ENCODE data around the gene GNRH2. TPM values are rescaled to one million over a fixed set of nuclear protein-coding genes. Genes with fewer than 3 reads are reported as not detected.
"Not testable (repeated sequence)": the region's sequence is repeated elsewhere in the genome, so short reads cannot be mapped to it uniquely, and the experiment has no call there.

GNRH2 gene, protein sequence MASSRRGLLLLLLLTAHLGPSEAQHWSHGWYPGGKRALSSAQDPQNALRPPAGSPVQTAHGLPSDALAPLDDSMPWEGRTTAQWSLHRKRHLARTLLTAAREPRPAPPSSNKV
- not detected for total RNA-seq

DNA sequence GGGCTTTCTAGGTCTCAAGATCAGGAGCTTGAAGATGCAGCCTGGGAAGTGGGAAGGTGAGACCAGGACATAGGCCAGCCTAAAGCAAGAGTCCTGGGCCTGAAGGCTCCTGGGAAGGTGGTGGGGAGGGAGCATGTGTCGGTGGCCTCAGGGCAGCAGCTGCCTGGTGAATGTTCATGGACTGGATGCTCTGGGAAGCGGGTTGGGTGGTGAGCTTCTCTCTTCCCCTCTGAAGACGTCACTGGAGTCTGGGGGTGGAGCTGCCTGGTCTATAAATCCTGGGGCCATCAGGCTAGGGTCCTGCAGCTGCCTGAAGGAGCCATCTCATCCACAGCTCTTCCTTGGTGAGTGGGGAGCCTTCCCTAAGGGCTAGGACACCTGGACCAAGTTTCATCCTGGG lies at the start of gene GNRH2:
Gene GNRH2 (plus strand): TSS at position 301 of the 400 bp plus-strand sequence. CDS start 793 bp downstream, outside the sequence.
- no peak for DNase-seq

DNA sequence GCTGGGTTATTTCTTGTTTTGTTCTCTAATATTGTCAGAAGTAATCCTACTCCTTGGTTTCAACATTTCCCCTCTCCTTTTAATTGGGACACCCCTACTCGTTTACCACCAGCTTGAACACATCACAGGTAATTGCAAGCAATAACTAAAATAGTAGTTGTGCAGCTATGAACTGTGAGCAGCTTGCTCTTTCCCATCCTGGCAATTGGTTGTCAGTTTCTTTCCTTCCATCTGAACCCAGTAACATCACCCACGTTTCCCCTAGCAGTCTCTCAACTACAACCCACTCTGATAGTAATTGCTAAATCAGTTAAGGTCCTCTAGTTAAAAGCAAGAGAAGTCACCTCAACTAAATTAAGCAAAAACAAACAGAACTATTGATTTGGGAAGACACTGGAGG lies 47.6 kb upstream of the GNRH2 start:
- DNase-seq = no peak

DNA sequence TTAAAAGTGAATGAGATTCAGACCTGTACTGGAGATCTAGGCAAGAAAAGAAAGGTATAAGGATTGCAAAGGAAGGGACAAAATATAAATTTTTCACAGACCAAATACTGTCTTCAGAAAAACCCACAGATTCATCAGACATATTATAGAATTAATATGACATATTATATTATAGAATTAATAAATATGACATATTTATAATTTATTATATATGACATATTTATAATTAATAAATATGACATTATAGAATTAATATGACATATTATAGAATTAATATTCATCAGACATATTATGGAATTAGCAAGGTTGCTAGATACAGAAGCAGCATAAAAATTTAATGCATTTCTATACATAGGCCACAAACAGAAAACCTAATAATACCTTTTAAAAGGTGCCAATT lies 44.7 kb upstream of the GNRH2 start:
- no peak for DNase-seq

DNA sequence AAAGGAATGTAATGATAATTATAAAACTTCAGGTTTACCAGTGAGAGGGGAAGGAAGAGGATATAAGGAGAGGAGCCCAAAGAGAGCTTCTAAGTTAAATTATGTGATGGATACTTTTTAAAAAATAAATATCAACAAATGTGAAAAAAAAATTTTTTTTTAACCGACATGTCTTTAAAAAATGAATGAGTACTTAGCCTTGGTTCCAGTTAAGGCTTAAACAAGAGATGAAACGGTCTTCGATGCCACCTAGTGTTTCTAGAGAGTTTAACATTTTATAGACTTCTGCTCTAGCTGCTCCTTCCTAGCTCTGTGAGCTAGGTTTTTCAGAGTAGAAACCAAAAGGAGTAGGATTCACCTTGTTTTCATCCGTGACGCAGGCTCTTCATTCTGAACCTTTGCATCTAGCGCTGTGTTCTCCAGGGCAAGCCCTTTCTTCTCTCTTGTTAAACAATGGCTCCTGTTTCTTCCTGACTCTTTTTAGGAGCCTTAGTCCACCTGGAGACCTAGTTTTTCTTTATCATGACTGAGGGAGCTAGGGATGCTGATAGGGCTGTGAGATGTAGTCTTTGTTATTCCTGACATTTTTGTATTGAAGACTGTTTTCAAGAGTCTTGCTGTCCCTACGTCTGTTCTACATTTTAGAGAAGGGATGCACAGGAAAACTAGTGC lies 42.4 kb upstream of the GNRH2 start:
- peak; percentile 26 for DNase-seq

DNA sequence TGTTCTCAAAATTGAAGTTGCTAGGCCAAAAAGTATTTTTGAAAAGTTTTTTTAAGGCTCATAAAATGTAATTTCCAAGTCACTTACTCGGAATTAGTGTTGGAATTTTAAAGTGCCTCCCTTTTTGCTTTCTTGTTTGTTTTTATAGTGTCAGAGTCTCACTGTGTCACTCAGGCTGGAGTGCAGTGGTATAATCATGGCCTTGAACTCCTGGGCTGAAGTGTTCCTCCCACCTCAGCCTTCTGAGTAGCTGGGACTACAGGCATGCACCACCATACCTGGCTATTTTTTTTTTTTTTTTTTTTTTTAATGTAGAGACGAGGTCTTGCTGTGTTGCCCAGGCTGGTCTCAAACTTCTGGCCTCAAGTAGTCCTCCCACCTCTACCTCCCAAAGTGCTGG lies 40.0 kb upstream of the GNRH2 start:
- no peak for DNase-seq

DNA sequence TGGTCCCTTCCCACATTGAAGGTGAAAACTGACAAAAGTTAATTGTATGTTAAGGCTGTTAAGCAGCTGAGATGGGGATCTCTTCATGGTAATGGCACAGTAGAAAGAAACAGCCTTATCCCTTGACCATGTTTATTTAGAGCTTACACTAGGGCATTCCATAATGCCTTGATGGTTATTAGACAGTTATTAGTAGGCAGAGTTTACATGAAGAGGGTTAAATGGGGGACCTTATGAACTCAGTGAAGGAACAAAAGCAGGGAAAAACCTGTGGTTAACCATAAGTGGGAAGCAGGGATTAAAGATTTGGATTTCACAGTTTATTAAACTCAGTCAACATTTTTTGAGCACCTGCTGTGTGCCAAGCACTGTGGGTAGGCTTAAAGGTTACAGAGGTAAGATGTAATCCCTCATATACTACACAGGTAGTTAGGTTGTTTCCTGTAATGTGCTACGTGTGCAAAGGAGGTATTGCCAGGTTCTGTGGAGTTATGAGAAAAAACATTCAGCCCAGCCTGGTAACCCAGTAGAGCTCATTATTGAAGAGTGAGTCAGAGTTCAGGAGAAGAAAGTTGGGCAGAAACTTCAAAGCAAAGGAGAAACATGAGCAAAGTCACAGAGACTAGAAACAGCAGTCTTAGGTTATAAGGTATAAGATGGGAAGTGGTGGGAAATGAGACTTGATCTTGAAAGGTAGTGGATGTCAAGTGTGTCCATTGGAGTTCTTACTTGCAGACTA lies 32.3 kb upstream of the GNRH2 start:
- no peak for DNase-seq

DNA sequence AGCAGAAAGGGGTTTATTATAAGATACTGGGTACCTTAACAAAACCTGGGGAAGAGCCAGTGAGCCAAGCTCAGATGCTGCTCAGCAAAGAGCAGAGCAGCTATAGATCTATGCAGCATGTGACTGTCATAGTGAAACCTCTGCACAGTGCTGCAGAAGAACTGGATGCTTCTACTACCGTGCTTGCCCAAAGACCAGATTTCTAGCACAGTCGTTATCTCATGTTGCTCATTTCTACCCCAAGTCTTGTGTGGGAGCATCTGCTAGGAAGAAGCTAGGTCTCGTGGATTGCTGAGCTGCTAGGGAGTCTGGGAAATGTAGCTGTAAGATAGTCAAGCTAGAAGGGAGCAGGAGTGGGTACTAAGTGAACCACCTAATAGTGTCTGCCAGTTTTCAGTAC lies 31.7 kb upstream of the GNRH2 start:
- no peak for DNase-seq

DNA sequence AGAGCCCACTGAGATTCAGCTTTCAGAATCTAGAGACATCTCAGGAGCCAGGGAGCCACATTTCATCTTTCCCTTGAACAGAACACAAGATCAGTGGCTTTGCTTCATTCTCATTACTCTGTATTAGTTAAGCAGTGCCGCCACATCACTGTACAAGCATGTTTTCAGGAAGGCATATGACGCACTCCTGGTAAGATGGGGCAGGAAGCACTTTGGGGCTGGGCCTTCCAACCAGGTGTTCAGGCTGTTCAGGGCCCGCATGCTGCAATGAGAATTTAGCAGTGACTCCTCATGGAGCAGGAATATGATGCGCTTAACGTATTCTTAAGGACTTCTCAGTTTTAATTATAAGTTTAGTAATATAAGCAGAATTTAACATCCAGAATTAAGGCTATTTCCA lies 29.7 kb upstream of the GNRH2 start:
- DNase-seq = no peak

DNA sequence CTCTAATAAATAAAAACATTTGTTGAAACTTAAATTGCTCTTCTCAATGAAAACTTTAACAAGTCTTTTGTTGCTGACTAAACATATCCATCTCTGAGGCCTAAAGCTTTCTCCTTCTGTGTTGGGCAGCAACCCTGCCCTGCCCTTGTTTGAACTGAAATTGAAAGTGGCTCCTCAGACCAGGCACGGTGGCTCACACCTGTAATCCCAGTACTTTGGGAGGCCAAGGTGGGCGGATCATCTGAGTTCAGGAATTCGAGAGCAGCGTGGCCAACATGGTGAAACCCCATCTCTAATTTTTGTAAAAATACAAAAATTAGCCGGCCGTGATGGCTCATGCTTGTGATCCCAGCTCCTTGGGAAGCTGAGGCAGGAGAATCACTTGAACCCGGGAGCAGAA lies 29.2 kb upstream of the GNRH2 start:
- DNase-seq = no peak

DNA sequence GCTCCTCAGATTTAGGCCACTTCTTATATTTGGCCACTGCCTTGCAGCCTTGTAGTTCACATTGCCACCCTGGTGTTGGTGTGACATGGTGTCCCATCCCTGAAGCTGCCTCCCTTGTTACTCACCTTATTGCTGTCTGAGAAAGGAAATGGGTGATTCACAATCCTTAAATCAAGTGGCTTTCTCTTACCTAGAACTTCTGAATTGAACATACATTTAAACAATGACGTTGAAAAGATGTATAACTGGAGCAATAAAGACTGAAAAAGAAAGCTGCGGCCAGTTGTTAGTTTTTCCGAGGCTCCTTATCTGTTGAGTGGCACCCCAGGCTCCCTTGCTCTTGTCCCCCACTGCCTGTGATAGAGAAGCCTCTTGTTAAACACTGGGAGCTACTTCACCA lies 28.8 kb upstream of the GNRH2 start:
- DNase-seq = no peak

DNA sequence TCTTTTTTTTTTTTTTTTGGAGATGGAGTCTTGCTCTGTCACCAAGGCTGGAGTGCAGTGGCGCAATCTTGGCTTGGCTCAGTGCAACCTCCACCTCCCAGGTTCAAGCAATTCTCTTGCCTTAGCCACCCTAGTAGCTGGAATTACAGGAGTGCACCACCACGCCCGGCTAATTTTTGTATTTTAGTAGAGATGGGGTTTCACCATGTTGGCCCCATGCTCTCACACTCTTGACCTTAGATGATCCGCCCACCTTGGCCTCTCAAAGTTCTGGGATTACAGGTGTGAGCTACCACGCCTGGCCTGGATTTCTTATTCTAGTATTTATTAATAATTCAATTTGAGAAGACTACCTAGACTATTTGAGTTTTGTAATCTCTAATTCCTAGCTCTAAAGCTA lies 28.1 kb upstream of the GNRH2 start:
- not testable (repeated sequence) for DNase-seq

DNA sequence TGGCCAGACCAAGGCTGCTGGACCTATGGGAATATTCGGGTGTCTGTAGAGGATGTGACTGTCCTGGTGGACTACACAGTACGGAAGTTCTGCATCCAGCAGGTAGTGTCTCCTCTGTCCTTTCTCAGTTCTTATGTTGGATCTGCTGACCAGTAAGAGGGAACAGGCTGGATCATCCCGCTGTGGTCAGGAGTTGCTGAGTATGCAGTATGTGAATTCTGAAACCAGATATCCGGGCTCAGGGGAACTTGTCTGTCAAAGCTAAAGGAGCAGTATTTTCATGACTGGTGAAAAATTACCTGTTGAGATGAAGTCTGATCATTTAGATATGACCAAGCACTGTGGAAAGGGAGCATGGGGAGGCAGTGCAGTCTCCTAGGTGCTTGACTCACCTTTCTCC lies 22.1 kb upstream of the GNRH2 start:
- no peak for DNase-seq

DNA sequence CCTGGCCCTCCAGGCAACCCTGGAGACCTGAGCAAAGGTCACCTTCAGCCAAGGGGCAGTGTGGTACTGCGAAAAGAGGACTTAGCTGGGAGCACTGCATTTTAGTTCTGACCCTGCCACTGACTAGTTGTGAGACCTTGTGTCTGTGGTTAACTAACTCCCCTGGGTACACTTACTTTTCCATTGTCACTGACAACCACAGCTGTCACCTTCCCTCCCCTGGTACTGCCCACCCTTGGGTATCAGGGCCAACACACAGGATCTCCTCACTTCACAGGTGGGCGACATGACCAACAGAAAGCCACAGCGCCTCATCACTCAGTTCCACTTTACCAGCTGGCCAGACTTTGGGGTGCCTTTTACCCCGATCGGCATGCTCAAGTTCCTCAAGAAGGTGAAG lies 21.6 kb upstream of the GNRH2 start:
- DNase-seq = no peak

DNA sequence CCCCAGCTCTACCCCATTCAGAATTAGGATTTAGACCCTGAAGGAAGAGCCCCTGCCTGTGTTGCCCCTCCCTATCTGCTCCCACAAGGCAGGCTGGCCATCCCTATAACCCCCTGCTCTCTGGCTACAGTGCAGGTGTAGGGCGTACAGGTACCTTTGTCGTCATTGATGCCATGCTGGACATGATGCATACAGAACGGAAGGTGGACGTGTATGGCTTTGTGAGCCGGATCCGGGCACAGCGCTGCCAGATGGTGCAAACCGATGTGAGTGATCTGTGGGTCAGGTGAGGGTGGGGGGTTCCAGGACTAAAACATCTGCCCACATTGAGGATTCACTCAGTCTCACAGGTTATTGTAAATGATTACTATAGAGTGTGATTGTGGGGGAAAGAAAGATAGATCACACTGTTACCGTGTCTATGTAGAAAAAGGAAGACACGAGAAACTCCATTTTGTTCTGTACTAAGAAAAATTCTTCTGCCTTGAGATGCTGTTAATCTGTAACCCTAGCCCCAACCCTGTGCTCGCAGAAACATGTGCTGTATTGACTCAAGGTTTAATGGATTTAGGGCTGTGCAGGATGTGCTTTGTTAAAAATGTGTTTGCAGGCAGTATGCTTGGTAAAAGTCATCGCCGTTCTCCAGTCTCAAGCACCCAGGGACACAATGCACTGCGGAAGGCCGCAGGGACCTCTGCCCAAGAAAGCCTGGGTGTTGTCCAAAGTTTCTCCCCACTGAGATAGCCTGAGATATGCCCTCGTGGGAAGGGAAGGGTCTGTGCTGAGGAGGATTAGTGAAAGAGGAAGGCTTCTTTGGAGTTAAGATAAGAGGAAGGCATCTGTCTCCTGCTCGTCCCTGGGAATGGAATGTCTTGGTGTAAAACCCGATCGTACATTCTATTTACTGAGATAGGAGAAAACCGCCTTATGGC lies 20.6 kb upstream of the GNRH2 start:
- DNase-seq = not testable (repeated sequence)

DNA sequence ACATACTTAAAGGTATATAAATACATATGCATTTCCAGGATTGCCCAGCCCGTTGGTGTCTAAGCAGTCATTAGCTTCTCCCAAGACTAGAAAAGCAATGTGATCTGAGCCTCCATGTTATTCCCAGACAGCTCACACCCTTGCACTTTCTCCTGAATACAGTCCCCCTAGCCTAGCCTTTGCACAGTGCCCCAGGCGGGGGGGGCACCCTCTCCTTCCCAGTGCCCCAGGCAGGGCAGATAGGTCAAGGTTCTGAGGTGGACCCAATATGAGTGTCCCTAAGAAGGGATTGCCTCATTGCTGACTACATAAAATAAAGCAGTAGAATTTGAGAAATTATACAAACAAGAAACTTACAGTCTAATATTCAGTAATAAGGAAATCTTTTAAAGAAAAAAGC lies 15.4 kb upstream of the GNRH2 start:
- DNase-seq = no peak

DNA sequence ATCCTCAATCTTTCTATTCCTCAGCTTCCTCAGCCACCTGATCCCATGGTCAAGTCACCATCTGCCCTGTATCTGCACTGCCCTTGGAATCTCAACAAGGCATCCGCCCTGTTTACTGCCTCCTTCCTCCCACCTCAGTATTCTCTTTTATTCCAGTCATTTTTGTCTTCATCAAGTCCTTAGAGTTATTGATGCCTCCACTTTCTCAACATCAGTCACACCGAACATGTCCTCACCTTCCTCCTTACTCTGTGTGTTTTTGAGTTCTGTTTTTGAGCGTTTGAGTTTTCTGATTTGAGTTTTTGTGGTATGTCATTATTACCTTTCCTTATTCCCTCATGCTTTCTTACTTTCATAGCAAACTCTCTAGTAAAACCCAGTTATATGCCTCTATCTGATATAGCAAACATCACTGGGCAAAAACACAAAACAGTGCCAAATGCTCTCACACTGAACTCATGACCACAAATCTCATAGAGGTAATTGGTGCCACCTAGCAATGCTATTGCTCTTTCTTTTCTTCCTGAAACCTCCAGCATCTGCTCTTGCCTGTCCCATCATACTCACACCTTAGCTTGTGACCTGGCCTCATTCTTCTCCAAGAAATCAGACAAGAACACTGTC lies 11.8 kb upstream of the GNRH2 start:
- DNase-seq = no peak

DNA sequence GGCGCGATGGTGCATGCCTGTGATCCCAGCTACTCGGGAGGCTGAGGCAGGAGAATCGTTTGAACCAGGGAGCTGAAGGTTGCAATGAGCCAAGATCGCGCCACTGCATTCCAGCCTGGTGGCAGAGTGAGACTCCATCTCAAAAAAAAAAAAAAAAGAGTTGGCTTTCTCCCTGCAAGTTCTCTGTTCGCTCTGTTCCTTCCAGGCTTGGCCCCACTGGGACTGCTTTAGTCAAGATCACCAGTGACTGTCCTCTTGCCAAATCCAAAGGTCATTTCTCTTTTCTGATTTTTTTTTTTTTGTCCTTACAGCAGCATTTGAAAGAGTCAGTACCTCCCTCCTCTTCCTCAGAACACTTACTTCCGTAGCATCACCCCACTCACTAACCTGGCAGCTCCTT lies 10.8 kb upstream of the GNRH2 start:
- DNase-seq = no peak

DNA sequence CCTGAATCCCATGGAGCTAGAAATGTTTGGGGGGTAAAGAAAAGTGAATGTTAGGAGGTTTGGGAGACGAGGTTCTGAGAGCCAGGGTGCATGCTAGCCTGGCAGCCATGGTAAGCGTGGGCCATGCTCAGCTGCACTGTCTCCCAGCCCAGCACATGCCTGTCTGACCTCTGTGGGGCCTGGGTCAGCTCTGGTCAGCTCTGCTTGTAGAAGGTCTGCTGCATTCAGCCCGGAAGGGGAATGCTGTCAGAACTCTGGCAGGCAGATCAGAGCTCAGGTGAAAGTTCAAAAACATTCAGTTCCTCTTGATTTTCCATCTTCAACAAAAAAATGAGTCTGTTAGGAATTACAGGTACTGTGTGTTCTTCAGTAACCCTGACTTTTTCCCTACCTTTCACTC lies 5.8 kb upstream of the GNRH2 start:
- DNase-seq = no peak

DNA sequence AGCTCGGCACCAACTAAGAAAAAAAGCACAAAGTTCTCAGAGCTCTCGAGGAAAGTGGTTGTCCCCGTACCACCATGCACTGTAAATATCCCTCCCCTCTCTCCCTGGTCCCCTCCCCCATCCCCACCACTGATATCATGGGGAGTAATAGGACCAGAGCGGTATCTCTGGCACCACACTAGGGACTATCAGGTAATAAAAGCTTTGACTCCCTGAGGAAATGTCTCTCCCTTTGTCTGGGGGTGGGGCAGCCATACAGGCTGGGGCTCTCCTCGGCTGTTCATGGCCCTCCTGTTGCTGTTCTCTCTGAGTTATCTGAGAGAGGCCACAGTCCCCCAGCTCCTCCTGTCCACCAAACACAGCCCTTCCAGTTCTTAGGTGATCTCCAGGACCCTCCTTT lies 5.0 kb upstream of the GNRH2 start:
- no peak for DNase-seq

DNA sequence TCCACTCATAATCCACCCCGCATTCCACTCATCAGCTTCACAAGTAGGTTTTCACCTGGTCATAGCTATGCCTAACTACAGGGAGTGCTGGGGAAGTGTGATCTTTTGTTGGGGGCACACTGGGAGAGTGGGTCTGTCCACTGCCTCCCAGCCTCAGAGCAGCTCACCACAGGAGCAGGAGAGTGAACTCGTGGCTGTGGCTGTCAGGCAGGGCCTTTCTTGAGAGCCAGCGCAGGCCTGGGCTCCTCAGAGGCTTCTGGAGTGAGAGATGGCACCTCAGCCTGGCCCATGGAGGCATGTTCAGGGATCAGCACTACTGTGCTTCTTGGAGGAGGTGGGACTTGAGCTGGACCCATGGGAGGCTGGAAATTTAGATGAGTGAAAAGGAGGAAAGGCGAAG lies 4.0 kb upstream of the GNRH2 start:
- no peak for DNase-seq

DNA sequence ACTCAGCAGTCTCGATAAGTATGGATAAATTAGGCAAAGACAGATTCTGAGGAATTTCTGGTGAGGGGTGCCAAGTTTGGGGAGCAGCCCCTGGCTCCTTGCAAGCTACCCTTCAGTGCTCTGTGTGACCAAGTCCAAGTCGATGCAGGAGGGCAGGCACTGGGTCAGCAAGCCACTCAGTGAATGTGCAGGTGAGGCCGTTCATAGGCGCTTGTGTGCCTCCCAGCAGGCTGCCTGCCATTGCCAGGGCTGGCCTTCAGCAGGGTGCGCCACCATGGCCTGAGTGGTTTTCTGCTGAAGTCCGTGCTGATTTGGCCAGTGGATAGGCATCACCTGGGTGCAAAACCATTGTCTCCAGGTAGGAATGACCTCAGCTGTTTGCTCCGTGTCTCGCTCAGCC lies 3.3 kb upstream of the GNRH2 start:
- DNase-seq = no peak

DNA sequence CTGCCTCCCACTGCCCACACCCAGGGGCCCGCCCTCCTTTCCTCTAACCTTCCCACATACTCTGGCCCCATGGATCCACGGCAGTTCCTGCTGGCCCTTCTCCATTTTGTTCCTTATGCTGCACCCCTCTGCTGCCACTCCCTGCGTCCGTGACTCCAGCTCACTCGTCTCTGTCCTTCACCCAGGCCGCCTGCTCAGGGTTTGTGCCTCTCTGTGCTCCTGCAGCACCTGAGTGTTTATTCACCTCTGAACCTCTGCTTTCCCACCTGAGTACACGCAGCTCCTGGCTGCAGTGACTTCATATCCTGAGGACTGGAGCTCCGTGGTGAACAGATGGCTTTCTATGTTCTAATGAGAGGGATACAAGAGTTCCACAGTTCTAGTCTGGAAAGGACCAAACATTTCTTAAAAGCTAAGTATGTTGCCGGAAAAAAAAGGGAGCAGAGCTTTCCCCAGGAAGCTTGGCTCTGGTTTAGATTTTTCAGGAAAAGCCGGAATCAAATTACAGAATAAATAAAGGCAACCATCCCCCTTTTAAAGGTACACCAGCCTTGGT lies 1.5 kb upstream of the GNRH2 start:
- no peak for DNase-seq

All from skin of body (tissue), 2 donors.